Hindlimb muscle (tissue), 1 donor: ENCODE measurements around the gene MAML1. TPM values are rescaled to one million over a fixed set of nuclear protein-coding genes. Genes with fewer than 3 reads are reported as not detected.
"Not testable (repeated sequence)": the region's sequence is repeated elsewhere in the genome, so short reads cannot be mapped to it uniquely, and the experiment has no call there.

Experiments
- DNase-seq: peaks from one replicate; pipeline ENCODE4 v3.0.0-alpha.2; 2013
- polyA plus RNA-seq: library from polyadenylated mRNA; unstranded; fragments of 120-200 nt; gene quantifications from one replicate; pipeline ENCODE4 v1.2.1, GENCODE V29; 2013; ENCODE audit not compliant: insufficient read length

Gene MAML1
- polyA plus RNA-seq, 1 donor, result 26.7 TPM

DNA sequence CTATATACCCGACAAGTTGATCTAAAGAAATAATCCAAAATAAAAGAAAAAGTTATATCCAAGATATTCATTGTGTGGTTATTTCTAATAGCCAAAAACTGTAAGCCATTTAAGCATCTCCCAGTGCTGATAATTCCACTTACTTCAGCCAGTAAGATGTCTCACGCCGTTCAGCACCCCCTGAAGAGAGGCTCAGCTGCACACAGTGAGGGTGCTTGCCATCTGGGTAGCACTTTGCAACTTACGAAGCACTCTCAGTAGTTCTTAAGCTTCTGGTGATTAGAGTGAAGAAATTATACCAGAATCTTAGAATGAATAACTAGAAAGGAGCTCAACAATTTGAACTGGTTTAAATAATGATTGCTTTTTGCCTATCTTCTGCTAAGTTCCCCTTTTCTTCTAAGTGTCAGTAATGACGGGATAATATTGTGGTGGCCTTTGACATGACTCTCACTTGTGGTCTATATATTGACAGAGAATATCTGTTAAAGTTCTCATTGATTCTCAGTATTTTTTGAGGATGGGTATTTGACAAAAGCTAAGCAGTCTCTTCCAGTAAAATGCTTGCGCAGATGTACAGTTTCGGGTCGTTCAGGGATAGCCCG lies 35.0 kb downstream of the MAML1 start:
- no peak for DNase-seq

DNA sequence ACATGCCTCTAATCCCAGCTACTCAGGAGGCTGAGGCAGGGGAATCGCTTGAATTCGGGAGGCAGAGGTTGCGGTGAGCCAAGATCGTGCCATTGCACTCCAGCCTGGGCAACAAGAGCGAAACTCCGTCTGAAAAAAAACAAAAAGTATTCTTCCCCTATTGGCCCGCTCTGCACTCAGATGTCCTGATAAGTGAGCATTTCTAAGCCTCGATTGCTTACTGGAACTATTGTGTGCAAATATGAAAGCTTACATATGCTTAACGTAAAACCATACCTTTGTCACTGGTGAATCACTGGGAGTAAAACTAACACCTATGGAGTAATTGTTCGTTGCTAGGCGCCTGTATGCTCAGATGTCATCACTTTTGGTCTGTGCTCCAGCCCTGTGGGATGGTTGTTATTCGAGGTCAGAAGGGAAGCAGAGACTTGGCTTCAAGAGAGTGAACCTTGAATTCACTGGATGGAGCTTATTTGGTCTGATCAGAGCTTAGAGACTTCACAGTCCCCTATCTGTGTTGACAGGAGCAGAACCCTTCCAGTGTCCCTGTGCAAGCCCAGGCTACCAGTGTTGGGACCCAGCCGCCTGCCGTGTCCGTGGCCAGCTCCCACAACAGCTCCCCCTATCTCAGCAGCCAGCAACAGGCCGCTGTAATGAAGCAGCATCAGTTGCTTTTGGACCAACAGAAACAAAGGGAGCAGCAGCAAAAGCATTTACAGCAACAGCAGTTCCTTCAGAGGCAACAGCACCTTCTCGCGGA lies 35.9 kb downstream of the MAML1 start:
- no peak for DNase-seq

DNA sequence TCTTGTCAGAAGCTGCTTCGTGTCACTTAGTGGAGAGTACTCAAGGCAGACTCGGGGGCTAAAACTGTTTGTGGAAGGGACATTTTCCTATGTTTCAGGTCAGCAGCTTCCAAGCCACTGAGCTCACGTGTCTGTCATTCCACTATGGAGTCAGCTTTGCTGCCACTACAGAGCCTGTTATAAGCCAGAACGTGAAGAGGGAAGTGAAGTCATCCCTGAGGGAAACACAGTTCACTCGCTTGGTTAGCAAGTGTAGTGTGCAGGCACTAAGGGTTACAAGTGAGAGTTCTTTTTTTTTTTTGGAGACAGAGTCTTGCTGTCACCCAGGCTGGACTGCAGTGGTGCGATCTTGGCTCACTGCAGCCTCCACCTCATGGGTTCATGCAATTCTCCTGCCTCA lies 36.6 kb downstream of the MAML1 start:
- no peak for DNase-seq

DNA sequence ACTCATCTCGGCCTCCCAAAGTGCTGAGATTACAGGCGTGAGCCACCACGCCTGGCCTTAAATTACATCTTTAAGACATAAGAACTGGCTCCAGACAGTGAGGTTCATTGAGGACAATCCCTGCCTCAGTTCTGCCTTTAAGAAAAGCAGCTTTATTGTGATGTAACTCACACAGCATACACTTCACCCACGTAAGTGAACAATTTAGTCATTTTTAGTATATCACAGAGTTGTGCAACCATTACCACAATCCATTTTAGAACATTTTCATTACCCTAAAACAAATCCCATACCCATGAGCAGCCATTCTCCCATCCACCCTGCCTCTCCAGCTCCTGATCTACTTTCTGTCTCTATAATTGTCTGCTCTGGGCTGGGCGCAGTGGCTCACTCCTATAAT lies 37.2 kb downstream of the MAML1 start:
- no peak for DNase-seq

DNA sequence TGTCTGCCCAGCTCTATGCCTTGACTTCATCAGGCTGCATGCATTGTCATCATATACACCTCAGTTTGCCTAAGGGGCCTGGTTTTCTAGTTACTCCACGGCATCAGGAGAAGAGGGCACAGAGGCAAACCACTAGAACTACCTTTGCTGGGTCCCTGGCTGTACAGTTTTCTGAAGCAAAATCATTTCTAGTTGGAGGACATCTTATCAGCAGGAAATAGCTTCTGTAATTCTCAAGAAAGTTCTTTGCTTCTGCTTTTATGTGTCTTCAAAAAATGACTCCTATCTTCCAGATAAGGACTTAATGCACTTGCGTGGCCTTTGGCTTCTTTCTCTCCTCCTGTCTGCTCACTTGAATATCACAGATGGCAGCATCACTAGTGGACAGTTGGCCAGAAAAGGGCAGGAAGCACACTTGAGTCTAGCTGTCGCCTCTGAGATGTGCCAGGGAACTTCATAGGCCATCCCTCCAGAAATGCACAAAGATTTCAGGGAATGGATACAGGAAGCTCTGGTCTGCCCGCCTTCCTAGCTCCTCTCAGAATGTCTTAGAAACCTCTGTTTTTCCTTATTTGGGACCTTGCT lies 38.8 kb downstream of the MAML1 start:
- no peak for DNase-seq

DNA sequence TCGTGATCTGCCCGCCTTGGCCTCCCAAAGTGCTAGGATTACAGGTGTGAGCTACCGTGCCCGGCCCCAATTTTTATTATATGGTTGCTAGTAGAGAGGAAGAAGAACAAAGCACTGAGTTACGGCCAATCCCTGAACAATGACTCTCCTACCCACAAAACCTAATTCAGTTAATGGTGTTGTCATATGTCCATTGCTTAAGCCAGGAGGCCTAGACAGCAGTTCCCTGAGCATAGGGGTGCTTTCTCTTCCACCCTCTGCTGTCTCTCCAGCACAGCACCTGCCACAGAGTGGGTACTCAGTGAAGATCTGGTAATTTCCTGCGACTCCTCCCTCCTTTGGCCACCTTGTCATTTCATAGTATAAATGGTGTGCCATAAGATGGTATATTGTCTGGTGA lies 39.7 kb downstream of the MAML1 start:
- DNase-seq, result no peak

DNA sequence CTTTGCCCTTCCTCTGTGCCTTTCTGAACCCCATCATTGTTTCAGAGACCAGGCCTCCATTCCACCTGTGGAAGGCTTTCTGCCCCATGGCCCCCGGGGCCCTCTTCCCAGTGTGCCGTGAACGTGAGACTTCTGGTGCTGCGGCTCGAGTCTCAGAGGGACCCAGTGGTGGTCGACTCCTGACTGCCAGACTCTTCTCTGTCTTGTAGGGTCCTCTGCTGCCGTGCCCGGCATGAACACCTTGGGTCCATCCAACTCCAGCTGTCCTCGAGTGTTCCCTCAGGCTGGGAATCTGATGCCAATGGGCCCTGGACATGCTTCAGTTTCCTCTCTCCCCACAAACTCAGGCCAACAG lies 41.0 kb downstream of the MAML1 start:
- DNase-seq, result no peak

DNA sequence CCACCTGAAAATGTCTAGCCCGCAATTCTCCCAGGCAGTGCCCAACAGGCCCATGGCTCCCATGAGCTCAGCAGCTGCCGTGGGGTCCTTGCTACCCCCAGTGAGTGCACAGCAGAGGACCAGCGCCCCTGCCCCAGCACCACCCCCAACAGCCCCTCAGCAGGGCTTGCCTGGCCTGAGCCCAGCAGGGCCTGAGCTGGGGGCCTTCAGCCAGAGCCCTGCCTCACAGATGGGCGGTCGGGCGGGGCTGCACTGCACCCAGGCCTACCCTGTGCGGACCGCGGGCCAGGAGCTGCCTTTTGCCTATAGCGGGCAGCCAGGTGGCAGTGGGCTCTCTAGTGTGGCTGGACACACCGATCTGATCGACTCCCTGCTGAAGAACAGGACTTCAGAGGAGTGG lies 41.8 kb downstream of the MAML1 start:
- DNase-seq, result no peak

DNA sequence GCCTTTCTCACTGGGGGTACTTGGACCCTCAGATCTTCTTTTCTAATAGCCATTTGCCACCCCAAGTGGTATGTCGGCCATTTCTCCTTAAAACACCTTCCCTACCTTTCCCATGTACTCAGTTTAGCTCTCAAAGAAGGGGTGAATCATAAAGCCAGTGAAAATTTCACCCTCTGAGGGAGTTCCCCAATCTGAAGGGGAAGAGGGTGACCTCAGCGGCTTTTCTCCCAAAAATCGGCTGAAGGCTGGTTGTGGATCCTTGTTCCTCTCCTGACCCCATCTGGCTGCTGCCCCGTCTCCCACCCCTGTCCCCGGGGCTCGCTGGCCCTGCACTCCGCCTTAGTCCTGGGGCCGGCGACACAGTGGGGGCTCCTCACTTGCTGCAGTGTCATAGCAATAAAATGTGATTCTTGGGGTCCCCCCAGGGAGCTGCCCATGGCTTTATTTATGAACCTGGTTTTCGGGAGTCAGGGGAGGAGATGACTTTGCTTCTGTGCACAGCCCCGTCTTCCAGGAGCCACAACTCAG lies 43.9 kb downstream of the MAML1 start:
- no peak for DNase-seq

DNA sequence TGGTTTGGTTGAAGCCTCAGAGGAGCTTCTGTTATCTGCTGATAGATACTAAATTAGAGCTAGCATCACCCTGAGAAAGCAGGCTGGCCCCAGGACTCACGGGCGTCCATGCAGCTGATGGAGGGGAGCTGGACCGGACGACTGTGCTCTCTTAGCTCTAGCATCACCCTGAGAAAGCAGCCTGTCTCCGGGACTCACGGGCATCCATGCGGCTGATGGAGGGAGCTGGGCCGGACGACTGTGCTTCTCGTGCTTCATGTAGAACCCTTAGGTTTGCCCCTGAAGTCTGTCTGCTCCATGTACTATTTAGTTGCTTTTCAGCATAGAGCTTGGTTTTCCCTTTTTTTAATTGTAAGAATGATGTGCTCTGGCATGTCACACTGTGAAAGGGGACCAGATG lies 44.8 kb downstream of the MAML1 start:
- DNase-seq, result no peak

DNA sequence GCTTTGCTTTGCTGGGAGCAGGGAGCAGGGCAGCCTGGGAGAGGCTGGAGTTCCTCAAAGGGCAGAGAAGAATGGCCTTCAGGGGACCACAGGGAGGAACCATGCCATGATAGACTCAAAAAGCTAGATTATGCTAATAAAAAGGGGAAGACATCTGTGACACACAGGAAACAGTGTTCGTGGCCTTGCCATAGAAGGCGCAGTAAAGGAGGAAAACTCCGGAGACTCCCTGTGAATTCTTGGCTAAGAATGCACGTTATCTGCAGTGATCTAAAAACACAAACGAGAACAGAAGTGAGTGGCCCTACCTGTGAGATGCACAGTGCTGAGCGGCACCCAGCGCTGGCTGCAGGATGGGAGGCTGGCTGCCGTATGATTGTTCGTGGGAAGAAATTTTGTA lies 45.3 kb downstream of the MAML1 start:
- DNase-seq, result no peak

DNA sequence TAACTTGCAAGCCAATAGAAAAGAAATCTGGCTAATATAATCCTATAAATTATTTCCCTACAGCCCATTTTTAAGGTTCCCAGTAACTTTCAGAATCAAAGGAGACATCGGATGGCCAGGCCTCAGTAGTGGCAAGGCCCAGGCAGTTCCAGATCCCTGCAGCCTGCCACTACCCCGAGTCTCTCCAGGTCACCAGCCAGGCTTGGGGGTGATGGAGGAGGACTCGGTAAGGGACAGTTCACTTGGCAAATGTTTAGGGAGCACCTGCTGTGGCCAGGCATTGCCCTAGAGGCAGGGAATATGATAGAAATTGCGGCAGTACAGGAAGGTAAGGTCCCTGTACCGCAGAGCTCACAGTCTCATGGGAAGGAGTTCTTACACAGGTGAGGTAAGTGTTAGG lies 46.0 kb downstream of the MAML1 start:
- DNase-seq, result no peak

DNA sequence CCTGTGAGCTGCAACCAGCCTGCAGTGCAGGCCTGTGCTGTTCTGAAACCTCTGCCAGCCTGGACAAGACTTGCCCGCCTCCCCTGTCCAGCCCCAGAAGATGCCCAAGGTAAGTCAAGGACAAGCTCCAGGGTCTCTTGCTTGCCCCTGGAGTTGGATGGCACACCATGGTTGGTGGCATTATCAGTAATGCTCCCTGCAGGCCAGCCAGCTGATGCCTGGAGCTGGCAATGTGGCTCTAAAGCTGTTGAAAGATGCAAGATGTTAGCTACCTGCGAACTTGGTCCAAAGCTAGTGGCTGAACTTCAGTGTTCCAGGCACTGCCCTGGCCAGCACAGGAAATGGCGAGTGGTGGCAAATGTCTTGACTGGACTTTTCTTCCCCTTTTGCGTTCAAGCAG lies 47.2 kb downstream of the MAML1 start:
- DNase-seq, result no peak

DNA sequence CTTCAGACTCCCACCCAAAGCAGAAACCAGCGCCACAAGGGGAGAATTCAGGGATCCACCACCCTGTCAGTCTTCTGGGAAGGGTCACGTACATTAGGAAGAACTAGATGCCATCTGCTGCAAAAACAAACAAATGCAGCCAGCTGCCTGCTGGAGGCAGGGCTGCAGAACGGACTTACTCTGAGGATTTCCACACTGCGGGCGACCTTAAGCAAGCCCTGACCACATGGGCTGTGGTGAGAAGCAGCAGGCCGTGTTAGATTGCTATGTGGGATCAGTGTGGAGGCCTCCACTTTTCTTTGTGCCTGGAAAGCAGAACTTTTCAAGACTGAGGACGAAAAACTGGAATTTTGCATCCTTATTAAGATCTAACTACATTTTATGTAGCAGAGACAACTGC lies 47.7 kb downstream of the MAML1 start:
- DNase-seq, result no peak

DNA sequence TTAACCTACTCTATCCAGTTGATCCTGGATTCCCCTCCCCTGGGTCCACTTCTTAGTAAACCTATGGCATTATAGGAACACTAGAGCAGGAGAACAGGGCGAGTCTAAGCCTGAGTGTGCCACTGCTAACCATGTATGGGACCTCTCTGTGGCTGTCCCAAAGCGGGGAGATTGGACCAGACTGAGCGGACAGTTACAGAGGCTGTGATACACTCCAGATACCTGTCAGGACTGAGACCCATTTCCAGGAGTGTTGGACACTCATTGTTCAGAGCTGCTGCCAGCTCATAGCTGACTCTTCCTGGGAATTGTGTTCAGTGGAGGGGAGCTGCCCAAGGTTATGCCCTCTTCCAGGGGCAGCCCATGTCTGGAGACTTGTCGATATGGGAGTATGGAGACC lies 49.2 kb downstream of the MAML1 start:
- DNase-seq, result no peak

DNA sequence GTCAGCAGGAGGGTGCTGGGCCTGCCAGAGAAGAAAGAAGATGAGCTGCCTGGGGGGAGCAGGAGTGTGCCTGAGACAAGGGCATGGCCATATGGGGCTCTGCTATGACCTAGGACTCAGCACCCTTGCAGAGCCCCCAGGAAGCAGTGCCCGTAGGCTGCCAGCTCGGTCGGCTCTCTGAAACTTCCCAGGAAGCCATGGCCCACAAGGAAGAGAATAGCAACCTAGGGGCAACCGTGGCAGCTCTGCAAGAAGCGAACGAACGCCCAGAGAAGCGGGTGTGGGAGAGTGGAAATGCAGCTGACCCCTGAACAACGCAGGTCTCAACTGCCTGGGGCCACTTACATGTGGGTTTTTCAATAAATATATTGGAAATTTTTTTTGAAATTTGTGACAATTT lies 50.5 kb downstream of the MAML1 start:
- DNase-seq, result no peak

DNA sequence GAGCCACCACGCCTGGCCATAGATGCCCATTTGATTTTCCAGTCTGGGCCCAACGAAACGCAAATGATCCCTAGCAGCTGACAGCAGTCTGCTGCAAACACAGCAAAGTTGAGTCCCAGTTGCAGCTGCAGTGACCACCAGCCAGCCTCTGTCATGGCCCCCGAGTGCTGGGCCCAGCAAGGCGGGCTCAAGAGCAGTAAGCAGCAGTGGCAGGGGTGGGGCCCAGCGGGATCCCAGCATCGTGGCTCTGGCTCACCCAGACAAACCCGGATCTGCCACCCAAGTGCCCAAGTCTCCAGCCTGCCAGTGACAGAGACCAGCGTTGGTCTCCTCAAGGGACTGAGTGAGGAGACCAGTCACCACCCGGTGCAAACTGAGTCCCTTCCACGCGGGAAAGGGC lies 54.2 kb downstream of the MAML1 start:
- DNase-seq, result no peak

DNA sequence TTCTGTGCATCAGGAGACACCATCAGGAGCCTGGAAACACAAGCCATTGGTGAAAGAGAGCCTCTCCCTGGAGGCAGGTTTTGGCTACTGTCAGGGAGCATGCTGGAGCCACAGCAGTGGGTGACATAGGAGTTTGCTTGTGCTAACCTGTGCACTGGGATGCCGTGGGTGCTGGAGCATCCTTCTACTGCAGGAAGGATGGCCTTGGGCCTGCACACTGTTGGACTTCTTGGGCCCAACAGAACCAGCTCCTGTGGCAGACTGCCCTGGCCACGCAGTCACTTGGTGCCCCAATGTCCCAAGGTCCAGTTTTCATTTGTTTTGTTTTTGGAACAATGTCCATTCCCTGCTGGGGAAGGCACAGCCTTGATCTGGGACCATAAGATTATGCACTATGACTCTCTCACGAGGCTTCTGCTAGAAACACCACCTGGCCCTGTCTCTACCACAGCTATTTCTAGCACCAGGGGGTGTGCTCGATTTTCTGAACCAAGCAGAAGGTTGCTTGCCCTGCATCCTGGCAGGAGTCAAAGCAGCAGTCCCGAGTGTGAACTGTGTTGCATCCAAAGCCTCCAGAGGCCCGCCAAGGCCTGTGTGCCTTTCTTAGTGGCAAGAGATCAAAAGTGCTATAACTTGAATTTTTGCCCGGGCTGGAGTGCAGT lies 55.7 kb downstream of the MAML1 start:
- no peak for DNase-seq

DNA sequence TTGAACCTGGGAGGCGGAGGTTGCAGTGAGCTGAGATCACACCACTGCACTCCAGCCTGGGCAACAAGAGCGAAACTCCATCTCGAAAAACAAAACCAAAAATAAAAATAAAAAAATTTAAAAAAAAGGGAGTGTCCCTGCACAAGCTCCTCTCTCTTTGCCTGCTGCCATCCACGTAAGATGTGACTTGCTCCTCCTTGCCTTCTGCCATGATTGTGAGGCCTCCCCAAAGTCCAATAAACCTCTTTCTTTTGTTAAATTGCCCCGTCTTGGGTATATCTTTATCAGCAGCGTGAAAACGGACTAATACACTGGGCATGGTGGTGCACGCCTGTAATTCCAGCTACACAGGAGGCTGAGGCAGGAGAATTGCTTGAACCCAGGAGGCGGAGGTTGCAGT lies 56.7 kb downstream of the MAML1 start:
- DNase-seq, result not testable (repeated sequence)

DNA sequence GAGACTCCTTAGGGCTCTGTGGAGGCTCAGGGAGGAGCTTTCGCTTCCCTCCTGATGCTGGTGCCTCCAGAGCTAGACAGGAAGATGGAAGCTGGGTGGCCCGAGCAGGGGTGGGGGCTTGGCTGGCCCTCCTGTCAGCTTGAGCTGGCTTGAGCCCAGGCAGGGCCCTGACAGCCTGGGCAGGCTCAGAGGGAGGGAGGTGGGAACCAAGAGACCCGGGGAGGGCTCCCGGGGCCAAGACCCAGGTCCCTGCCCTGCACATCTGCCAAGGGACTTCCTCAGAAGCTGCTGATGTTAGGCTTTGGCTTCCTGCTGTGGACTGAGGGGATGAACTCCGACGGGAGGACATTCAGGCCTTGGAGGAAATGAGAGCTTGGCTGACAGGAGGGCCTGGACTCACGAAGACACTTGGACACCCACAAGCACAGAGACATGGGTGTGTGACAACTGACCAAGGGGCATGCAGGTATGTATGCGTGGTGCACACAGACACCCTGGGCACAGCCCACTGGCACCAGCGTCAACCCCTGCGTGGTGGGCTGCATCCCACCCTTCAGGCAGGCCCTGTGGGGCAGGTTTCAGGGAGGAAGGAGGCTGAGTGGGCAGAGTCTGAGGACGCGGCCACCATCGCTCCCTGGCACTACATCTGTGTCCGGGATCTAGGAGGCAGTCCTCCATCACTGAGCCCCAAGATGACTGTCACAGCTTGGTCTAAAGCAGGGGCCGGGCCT lies 59.4 kb downstream of the MAML1 start:
- no peak for DNase-seq

DNA sequence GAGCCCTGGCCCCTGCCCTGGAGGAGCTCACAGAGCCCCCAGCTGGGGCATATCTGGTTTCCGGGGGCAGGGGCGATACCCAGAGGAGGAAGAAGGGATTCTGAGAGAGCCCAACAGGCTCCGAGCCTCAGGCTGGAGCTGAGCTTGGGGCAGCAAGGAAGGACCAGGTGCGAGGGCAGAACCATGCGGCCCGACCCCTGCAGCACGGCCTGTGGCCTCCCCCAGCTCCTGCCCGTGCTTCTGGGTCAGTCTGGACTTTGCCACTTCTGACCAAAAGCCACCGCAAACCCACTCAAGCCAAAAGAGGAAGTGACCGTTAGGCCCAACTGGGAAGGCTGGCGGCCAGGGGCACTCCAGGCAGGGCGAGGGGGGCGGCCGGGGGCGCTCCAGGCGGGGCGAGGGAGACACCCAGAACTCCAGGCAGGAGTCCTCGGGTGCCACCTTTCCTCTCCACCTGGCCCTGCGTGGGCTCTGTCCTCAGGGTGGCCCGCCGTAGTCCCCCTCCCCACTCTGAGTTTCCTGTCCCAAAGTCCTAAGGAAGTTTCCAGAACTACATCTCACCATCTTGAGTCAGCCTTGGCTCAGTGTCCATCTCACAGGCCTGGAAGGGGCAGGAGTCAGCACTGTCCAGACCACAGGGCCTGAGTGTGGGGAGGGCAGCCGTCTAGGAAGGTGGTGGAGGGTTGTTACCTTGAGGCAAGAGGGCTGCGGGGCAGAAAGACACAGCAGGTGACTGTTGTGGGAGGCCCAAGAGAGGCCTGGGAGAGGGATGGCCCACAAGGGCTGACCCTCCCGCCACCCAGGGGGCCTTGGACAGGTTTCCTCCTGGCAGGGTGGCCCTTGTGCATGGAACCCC lies 60.2 kb downstream of the MAML1 start:
- DNase-seq, result no peak
